HL-60/S4 treated with retinoic acid at 250 ng/mL for 4 days and 3 days (cell line): ENCODE measurements around the gene SNCAIP.

Experiments
- in situ Hi-C: fragments of 300-500 bp; cut with MboI; formaldehyde crosslinking; loops from 2 replicates; pipeline ENCODE4 v1.7.0; 2022; ENCODE audit warnings: low sequenced_read_pairs

Gene SNCAIP

DNA sequence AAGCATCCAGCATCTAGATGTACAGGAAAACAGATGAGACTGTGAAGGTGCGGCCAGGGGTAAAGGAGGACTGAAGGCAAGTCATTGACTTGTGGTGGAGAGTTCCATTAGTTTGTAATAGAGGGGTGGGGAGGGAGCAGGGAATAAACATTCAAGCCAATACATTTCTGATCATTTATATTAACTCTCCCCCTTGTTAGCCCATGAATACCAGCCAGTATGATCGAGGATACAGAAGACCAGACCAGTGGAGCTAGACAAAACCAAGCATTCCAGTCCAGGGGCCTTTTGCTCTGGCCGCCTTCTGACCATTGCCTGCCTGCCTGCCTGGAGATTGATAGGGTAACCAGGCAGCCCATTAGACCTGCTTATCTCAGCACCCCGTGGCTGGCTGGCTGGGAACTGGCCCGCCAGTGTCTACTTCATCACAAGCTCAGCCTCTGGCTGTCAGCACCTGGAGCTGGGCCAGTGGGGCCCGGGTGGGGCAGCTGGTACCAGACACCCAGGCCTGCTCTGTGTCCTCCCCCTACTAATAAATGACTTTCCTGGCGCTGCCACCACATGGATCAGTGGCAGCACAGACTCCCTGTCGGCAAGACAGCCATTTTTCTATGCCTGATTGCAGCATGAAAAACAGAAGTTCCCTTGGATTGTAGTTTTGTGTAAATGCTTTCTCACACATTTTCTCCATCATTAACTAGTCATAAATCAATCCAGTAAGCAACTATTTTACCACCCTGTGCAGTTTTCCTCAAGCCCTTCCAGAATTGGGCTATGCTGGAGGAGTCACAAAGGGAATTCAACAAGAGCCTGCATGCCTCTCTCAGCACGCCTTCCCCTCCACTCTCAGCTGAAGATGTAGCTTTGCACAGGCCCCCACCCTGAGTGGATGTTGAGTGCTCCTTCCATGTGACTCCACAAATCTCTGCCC lies 181.3 kb downstream of the SNCAIP start:
- in situ Hi-C loops = no loop called here

DNA sequence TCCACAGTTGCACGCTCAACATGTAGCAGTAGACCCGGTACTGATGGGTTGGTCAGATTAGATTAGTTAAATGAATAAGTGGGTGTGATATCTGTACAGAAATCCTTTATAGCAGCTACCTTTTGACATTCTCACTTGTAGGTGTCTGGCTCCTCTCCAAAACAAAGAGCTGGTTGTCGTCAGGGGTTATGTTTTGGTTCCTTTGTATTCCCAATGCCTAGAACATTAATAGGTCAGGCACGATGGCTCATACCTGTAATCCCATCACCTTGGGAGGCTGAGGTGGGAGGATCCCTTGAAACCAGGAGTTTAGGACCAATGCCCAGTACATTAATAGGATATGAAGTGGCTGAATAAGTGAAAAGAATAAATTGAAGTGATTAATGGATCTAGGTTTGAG lies 182.1 kb downstream of the SNCAIP start:
- in situ Hi-C loops = no loop called here

DNA sequence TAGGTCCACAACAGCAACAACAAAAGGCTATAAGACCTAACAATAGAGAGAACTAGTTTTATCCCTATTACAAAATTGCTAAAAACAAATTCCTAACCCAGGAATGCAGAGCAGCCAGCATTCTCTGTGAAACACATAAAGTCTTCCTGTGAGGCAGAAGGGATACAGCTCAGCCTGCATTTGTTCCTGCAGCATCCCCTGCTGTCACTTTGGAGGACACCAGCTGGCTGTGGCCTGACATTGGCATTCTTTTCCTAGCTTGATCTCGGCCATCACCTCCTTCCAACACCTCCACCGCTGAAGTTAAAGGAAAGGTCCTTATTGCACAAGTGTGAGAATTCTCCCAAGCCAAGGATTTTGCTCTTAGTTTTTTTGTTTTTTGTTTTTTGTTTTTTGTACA lies 186.1 kb downstream of the SNCAIP start:
- in situ Hi-C loops = no loop called here

DNA sequence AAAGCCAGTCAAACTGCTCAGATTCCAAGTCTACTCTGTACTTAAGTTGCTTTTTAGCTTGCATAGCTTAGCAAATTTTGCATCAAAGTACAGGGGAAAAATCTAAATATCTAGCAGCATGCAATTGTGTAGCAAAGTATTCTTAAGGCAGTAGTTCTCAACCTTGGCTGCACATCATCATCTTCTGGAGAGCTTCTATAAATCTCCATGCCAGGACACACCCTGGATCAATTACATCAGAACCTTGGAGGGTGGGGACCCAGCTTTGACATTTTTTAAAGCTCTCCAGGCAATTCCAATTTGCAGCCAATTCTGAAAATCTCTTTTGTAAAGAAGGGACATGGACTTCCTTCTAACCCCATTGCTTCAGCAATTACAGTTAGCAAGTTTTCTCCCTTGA lies 187.5 kb downstream of the SNCAIP start:
- in situ Hi-C loops = no loop called here

DNA sequence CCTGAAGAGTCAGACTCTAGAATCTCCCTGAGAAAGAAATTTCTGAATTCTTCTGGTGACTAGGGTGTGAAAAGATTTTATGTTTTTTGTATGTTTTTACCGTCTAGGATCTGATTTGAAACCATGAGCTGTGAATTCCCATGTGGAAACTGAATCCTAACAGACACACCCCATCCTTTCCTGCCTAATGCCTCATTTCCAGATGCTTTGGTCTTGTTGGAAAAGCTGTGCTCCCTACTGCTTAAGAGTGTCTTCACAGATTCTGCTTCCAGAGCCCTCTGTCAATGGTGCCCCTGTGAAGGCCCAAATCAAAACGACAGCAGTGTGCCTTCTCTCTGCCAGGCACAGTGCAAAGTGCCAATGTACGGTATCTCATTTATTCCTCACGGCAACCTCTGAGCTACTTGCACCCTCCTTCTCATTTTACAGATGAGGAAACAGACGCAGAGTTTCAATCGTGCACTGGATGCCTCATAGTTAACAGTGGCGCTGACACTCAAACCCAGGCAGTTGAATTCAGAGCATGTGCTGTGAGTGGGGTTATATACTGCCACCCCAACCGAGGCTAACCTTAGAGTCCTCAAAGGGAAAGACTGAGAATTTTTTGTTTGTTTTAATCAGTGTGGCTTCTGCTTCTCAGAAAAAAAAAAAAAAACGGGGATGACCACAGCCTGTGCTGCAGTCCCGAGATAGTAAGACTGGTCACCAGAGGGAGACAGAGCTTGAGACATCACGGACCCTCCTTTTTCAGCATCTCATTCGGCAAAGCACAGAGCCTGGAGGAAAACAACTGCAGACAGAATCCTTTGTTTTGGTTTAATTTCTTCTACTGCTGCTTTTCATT lies 188.4 kb downstream of the SNCAIP start:
- in situ Hi-C loops = no loop called here

DNA sequence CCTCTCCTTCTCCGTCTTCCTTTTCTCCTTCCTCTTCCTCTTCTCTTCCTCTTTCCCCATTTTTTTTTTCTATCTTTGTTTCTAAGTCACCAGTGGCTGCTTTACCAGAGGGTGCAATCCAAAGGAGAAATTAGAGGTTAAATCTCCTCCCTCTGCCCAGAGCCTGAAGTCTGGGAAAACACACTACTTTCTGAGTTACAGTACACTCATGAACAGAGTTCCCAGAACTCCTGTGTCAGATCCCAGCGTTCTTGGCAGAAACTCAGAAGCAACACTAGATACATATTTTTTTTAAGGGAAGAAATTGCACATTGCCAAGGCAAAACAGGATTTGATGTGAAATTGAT lies 189.0 kb downstream of the SNCAIP start:
- in situ Hi-C loops = no loop called here

DNA sequence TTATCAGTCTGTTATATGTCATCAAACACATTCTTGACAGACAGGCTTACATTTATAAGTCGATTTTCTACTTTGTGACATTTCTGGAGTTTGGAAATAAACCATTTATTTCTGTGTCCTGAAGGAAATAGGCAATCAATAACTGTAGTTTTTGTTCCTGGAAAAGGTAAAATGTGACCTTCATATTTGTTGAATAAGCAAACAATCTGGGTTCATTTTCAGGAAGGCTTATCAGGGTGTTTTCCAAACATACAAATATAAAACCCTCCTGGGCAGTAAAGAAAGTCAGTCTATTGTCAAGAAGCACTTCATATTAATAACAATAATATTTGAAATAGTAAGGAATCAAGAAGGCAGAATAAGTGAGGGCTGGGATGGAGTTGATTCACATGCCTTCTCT lies 195.0 kb downstream of the SNCAIP start:
- in situ Hi-C loops = no loop called here

DNA sequence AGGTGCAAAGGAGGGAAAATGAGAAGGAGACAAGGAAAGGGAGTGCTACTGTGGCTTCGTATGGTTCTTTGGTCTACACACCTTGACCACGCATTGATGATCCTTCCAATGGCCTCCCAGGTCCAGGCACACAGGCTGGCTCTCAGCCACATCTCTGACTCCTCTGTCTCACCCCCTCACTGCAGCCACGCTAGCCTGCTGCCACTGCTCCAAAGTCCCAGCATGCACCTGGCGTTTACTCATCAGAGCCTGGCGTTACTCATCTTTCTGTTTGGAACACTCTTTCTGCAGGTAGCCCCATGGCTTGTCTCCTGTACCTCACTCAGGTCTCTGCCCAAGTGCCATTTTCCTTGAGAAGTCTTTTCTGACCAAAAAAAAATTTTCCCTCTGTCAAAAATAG lies 195.5 kb downstream of the SNCAIP start:
- in situ Hi-C loops = no loop called here

DNA sequence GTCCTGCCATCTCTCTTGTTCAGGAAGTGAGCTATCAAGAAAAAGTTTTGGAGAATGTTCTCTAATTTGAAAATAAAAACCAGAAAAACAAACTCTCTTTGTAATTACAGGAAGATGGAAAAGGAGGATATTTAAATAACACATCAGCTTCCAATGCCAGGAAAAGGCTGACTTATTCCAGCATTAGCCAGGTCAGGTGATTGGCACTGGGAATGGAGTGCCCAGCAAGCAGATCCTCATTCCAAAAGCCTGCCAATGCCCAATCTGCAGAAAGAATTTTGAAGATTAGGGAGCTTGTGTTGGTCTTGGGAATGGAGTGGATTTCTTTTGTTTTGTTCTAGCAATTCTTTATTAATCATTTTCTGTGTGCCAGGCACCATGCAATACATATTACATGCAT lies 196.6 kb downstream of the SNCAIP start:
- in situ Hi-C loops = no loop called here
